Measurements from ENCODE around the gene LRGUK.

Gene LRGUK

DNA sequence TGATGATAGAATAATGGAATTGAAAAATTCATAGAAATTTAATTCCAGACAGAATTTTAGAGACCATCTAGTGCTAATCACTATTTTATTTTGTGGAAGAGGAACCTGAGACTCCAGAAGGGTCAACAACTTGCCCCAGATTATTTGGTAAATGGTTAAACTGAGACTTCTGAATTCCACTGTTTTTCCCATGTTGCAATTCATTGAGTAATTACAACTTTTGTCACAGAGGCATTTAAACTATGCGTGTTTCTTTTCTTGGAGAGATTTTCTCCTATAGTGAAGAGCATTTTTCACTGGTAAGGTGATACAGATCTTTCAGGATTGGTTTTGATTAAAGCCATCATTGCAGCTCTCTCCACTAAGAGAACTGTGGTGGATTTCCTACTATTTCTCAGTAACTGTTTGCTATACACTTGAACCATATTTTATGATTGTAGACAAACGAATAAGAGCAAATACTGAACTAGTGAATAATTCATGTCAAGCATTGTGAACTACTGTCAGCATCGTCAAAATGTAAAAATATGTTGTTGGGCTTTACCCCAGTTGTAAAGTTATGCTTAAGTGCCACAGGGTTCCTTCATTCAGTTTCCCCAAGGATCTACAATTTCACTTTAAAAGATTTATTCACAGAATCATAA is 26.5 kb downstream of the LRGUK start:
- H3K9me3 ChIP-seq: no peaks in the 10 kb centered on the region
- no peak overlapping the region for H3K27ac ChIP-seq
- no peaks in the 10 kb centered on the region for H3K4me1 ChIP-seq (ENCODE audit: control insufficient read depth in 1 of 2, insufficient read depth in 1 of 2, low read depth in 1 of 2, low read length in 1 of 2)
- no peaks in the 10 kb centered on the region for H3K36me3 ChIP-seq
- TF ChIP-seq, protein P1, sequence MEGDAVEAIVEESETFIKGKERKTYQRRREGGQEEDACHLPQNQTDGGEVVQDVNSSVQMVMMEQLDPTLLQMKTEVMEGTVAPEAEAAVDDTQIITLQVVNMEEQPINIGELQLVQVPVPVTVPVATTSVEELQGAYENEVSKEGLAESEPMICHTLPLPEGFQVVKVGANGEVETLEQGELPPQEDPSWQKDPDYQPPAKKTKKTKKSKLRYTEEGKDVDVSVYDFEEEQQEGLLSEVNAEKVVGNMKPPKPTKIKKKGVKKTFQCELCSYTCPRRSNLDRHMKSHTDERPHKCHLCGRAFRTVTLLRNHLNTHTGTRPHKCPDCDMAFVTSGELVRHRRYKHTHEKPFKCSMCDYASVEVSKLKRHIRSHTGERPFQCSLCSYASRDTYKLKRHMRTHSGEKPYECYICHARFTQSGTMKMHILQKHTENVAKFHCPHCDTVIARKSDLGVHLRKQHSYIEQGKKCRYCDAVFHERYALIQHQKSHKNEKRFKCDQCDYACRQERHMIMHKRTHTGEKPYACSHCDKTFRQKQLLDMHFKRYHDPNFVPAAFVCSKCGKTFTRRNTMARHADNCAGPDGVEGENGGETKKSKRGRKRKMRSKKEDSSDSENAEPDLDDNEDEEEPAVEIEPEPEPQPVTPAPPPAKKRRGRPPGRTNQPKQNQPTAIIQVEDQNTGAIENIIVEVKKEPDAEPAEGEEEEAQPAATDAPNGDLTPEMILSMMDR (IDR thresholded peaks at IDR 0.05): no peak
- peaks cover 13% of the 10 kb centered on the region for H3K27me3 ChIP-seq
- no peak overlapping the region for H3K4me3 ChIP-seq (ENCODE audit: low read depth in 1 of 2, low read length in 1 of 2)

DNA sequence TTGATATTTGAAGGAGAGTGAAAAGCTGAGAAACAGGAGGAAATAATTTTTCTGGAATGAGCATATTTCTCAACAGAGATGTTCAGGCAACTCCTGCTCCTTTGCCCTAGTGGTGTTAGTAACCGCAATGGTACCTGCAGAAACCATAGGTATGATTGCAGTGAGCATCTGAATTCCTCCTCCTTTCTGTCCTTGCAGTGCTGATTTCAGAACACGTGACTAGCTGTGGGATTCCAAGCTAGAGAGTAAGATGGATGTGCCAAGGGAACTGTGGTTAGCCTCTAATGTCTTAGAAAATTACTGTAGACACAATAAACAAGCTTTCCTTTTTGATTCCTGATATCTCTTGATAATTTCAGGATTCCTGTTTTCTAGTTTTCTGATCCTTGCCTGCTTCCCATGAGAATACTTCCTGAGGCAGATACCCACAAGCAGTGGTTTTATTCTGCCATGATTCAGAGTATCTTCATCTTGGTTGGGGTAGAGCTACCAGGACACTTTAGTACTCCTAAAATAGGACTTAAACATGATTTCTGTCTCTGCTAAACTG is 27.5 kb downstream of the LRGUK start:
- no peaks in the 10 kb centered on the region for H3K36me3 ChIP-seq
- TF ChIP-seq, protein P1 (IDR thresholded peaks at IDR 0.05): no peak
- H3K27me3 ChIP-seq: peaks cover 13% of the 10 kb centered on the region
- no peaks in the 10 kb centered on the region for H3K9me3 ChIP-seq
- H3K27ac ChIP-seq: no peak overlapping the region
- no peak overlapping the region for H3K4me3 ChIP-seq (ENCODE audit: low read depth in 1 of 2, low read length in 1 of 2)
- no peaks in the 10 kb centered on the region for H3K4me1 ChIP-seq (ENCODE audit: control insufficient read depth in 1 of 2, insufficient read depth in 1 of 2, low read depth in 1 of 2, low read length in 1 of 2)

DNA sequence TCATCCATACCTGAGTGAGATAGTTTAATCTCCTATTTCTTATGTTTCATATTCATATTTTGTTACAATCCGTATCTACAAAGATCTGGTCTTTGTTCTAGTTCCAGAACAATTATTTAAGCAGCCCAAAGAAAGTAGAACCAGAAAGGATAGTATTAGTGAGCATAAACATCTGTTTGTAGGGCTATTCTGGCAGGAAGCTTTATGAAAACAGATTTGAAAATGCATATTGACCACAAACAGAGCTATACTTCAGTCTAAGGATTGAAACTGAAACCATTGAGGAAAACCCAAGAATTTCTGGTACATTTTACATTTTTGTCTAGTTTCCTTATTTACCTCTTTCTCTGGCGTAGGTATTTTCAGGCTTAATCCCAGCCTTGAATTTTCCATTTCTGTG is 28.1 kb downstream of the LRGUK start:
- TF ChIP-seq, protein P1 (IDR thresholded peaks at IDR 0.05): no peak
- peaks cover 13% of the 10 kb centered on the region for H3K27me3 ChIP-seq
- H3K36me3 ChIP-seq: no peaks in the 10 kb centered on the region
- H3K4me1 ChIP-seq (ENCODE audit: control insufficient read depth in 1 of 2, insufficient read depth in 1 of 2, low read depth in 1 of 2, low read length in 1 of 2): no peaks in the 10 kb centered on the region
- H3K4me3 ChIP-seq (ENCODE audit: low read depth in 1 of 2, low read length in 1 of 2): no peak overlapping the region
- no peak overlapping the region for H3K27ac ChIP-seq
- H3K9me3 ChIP-seq: no peaks in the 10 kb centered on the region

DNA sequence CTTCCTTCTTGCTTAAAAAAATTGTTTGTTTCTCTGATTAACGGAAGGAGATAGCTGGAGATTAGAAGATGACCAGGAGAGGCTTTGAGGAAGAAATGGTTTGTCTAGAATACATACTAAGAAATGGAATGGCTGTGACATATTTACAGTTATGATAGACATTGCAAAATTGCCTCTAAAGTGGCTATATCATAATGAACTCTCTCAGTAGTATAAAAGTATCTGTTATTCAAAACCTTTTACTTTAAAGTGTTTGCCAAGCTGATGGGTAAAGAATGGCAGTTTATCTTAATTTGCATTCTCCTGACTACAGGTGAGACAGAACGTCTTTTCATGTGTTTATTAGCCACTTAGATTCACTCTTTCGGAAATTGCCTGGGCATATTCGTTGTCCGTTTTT is 28.7 kb downstream of the LRGUK start:
- TF ChIP-seq, protein P1 (IDR thresholded peaks at IDR 0.05): no peak
- peaks cover 13% of the 10 kb centered on the region for H3K27me3 ChIP-seq
- no peaks in the 10 kb centered on the region for H3K36me3 ChIP-seq
- H3K4me3 ChIP-seq (ENCODE audit: low read depth in 1 of 2, low read length in 1 of 2): no peak overlapping the region
- no peaks in the 10 kb centered on the region for H3K9me3 ChIP-seq
- H3K27ac ChIP-seq: no peak overlapping the region
- no peaks in the 10 kb centered on the region for H3K4me1 ChIP-seq (ENCODE audit: control insufficient read depth in 1 of 2, insufficient read depth in 1 of 2, low read depth in 1 of 2, low read length in 1 of 2)

DNA sequence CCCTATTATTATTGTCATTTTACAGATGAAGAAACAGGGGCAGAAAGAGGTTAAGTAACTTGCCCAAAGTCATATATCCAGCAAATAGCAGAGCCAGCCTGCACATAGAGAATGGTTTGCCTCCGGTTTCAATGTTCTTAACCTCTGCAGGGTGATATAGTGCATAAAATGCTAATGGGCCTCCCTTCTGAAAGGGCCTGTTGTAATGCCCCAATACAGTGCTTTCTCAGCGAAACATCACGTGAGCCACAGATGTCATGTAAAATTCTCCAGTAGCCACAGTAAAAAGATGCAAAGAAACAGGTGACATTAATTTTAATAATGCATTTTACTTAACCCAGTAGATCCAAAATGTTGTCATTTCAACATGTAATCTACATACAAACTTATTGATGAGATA is 38.1 kb downstream of the LRGUK start:
- H3K27ac ChIP-seq: no peak overlapping the region
- no peaks in the 10 kb centered on the region for H3K9me3 ChIP-seq
- no peaks in the 10 kb centered on the region for H3K4me1 ChIP-seq (ENCODE audit: control insufficient read depth in 1 of 2, insufficient read depth in 1 of 2, low read depth in 1 of 2, low read length in 1 of 2)
- H3K27me3 ChIP-seq: no peaks in the 10 kb centered on the region
- H3K36me3 ChIP-seq: no peaks in the 10 kb centered on the region
- TF ChIP-seq, protein P1 (IDR thresholded peaks at IDR 0.05): no peak
- H3K4me3 ChIP-seq (ENCODE audit: low read depth in 1 of 2, low read length in 1 of 2): no peak overlapping the region
